H1 (cell line): Measurements from ENCODE around the gene ACVR2A. TPM values are rescaled to one million over a fixed set of nuclear protein-coding genes. Genes with fewer than 3 reads are reported as not detected.

ENCODE experiments used
- CTCF ChIA-PET: fragments of 300-600 bp; sonication (Branson Sonifier 250); formaldehyde crosslinking; loops from one replicate; lab custom pipeline; 2021; ENCODE audit not compliant: partially characterized antibody; lab: Charles Lee
- POLR2A ChIA-PET: fragments of 300-600 bp; sonication (Branson Sonifier 250); formaldehyde crosslinking; loops from one replicate; lab custom pipeline; 2021; ENCODE audit warnings: inconsistent platforms; ENCODE audit not compliant: partially characterized antibody; lab: Charles Lee
- DNase-seq, 2 experiments: peaks; one replicate each; pipeline versions ENCODE4 v3.0.0 to v3.0.0-alpha.2; 2010 to 2022; ENCODE audit warnings: low spot score in 2 of 2, low read depth in 1 of 2, mixed read lengths in 1 of 2
- FAIRE-seq: peaks from 2 replicates; lab custom pipeline; 2011; peaks lifted over from hg19 to GRCh38; lab: Jason Lieb, UNC
- H2AFZ ChIP-seq: 2 replicates; pipeline ENCODE4 v1.8.1; 2012; ENCODE audit warnings: low read length, inconsistent platforms
- H2AK5ac ChIP-seq: 2 replicates; pipeline ENCODE4 v1.6.1; 2013; ENCODE audit warnings: low read depth, low read length
- H2BK120ac ChIP-seq: replicated peaks from 2 replicates; pipeline ENCODE3; 2013; ENCODE audit warnings: low read depth, low read length, inconsistent platforms
- H2BK12ac ChIP-seq: 2 replicates; pipeline ENCODE4 v1.6.1; 2013; ENCODE audit warnings: low read depth, low read length
- H2BK15ac ChIP-seq: 2 replicates; pipeline ENCODE4 v1.6.1; 2013; ENCODE audit warnings: low read length
- H2BK20ac ChIP-seq: 2 replicates; pipeline ENCODE4 v1.6.1; 2013; ENCODE audit warnings: low read length
- H2BK5ac ChIP-seq: 2 replicates; pipeline ENCODE4 v1.6.1; 2013; ENCODE audit warnings: low read depth, low read length
- H3K14ac ChIP-seq: 2 replicates; pipeline ENCODE4 v1.6.1; 2013; ENCODE audit warnings: inconsistent platforms; ENCODE audit not compliant: insufficient read length
- H3K18ac ChIP-seq: 2 replicates; pipeline ENCODE4 v1.6.1; 2013; ENCODE audit warnings: low read length; ENCODE audit errors: extremely low read depth
- H3K23ac ChIP-seq: 2 replicates; pipeline ENCODE4 v1.6.1; 2013; ENCODE audit warnings: inconsistent platforms; ENCODE audit not compliant: insufficient read length
- H3K23me2 ChIP-seq: 2 replicates; pipeline ENCODE4 v1.6.1; 2013; ENCODE audit warnings: low read depth, low read length
- H3K27ac ChIP-seq: 2 replicates; pipeline ENCODE4 v1.6.1; 2011; ENCODE audit warnings: low read depth, low read length, inconsistent platforms
- H3K27me3 ChIP-seq, 4 experiments: replicated peaks in 1 of 4; 1 replicate in 1 of 4; 2 replicates in 3 of 4; pipeline versions ENCODE4 v1.6.1 to v1.8.1; 2011 to 2013; ENCODE audit warnings: low read length in 3 of 4, mild to moderate bottlenecking in 3 of 4, inconsistent platforms in 2 of 4, mixed read lengths in 2 of 4, moderate library complexity in 1 of 4; ENCODE audit not compliant: control insufficient read depth in 3 of 4, insufficient read depth in 3 of 4; ENCODE audit errors: extremely low read depth in 1 of 4
- H3K36me3 ChIP-seq, 4 experiments: 2 replicates each; pipeline versions ENCODE4 v1.6.1 to v1.8.1; 2011 to 2013; ENCODE audit warnings: mild to moderate bottlenecking in 4 of 4, low read length in 3 of 4, moderate library complexity in 2 of 4, control low read depth in 1 of 4, inconsistent platforms in 1 of 4; ENCODE audit not compliant: insufficient read depth in 4 of 4, control insufficient read depth in 2 of 4
- H3K4ac ChIP-seq: replicated peaks from 2 replicates; pipeline ENCODE3; 2013; ENCODE audit warnings: low read length, low read depth, mixed read lengths, inconsistent platforms; ENCODE audit not compliant: insufficient read length
- H3K4me1 ChIP-seq, 4 experiments: replicated peaks in 1 of 4; 1 replicate in 1 of 4; 2 replicates in 3 of 4; pipeline versions ENCODE4 v1.6.1 to v1.8.1; 2011 to 2013; ENCODE audit warnings: low read length in 3 of 4, inconsistent platforms in 2 of 4, mixed read lengths in 1 of 4; ENCODE audit not compliant: insufficient read depth in 4 of 4, control insufficient read depth in 3 of 4
- H3K4me2 ChIP-seq, 2 experiments: 2 replicates each; pipeline versions ENCODE4 v1.6.1 to v1.8.1; 2011 to 2013; ENCODE audit warnings: low read depth in 2 of 2, low read length in 2 of 2, control low read depth in 1 of 2, inconsistent platforms in 1 of 2, mild to moderate bottlenecking in 1 of 2; ENCODE audit not compliant: insufficient read depth in 1 of 2
- H3K4me3 ChIP-seq, 4 experiments: fragments of 200-600, 300-600 bp in 1 of 4; sonication (generic), shearing (Covaris generic), sonication (Bioruptor Twin) in 1 of 4; 2 replicates each; pipeline versions ENCODE4 v1.5.1 to v1.8.1; 2011 to 2016; ENCODE audit warnings: low read length in 4 of 4, low read depth in 3 of 4, control low read depth in 2 of 4, inconsistent platforms in 2 of 4, mild to moderate bottlenecking in 2 of 4, mixed read lengths in 1 of 4, moderate library complexity in 1 of 4; ENCODE audit not compliant: insufficient read depth in 2 of 4; ENCODE audit errors: extremely low read depth in 1 of 4
- H3K56ac ChIP-seq: replicated peaks from 2 replicates; pipeline ENCODE3; 2013; ENCODE audit warnings: low read depth, mild to moderate bottlenecking, mixed read lengths, low read length, inconsistent platforms; ENCODE audit not compliant: insufficient read length
- H3K79me1 ChIP-seq: 2 replicates; pipeline ENCODE4 v1.6.1; 2013; ENCODE audit warnings: low read depth, low read length, control low read depth
- H3K79me2 ChIP-seq, 2 experiments: 2 replicates each; pipeline versions ENCODE4 v1.6.1 to v1.8.1; 2012 to 2013; ENCODE audit warnings: low read length in 2 of 2, mild to moderate bottlenecking in 2 of 2, inconsistent platforms in 1 of 2; ENCODE audit not compliant: insufficient read depth in 2 of 2, control insufficient read depth in 1 of 2
- H3K9ac ChIP-seq, 4 experiments: replicated peaks in 1 of 4; 1 replicate in 1 of 4; 2 replicates in 3 of 4; pipeline versions ENCODE4 v1.6.1 to v1.8.1; 2011 to 2013; ENCODE audit warnings: low read depth in 3 of 4, low read length in 3 of 4, control low read depth in 2 of 4, mild to moderate bottlenecking in 2 of 4, moderate library complexity in 2 of 4, inconsistent platforms in 1 of 4; ENCODE audit errors: extremely low read depth in 1 of 4
- H3K9me3 ChIP-seq, 2 experiments: 2 replicates each; pipeline versions ENCODE4 v1.6.1 to v1.8.1; 2012 to 2013; ENCODE audit warnings: mild to moderate bottlenecking in 2 of 2, moderate library complexity in 2 of 2, control low read depth in 1 of 2, inconsistent platforms in 1 of 2, low read depth in 1 of 2, low read length in 1 of 2, mixed read lengths in 1 of 2; ENCODE audit not compliant: insufficient read depth in 2 of 2
- H4K20me1 ChIP-seq, 2 experiments: replicated peaks in 1 of 2; 2 replicates each; pipeline versions ENCODE3 to v1.8.1; 2011 to 2013; ENCODE audit warnings: inconsistent platforms in 2 of 2, low read length in 2 of 2, mild to moderate bottlenecking in 1 of 2; ENCODE audit not compliant: insufficient read depth in 2 of 2, control insufficient read depth in 1 of 2
- H4K5ac ChIP-seq: 2 replicates; pipeline ENCODE4 v1.6.1; 2013; ENCODE audit warnings: low read length, low read depth, mixed read lengths, inconsistent platforms; ENCODE audit not compliant: insufficient read length
- H4K8ac ChIP-seq: 2 replicates; pipeline ENCODE4 v1.8.0; 2013; ENCODE audit warnings: mild to moderate bottlenecking, moderate library complexity, low read length, inconsistent platforms; ENCODE audit not compliant: insufficient read depth; ENCODE audit errors: extremely low read depth
- H4K91ac ChIP-seq: replicated peaks from 2 replicates; pipeline ENCODE3; 2013; ENCODE audit warnings: low read length, mixed read lengths, inconsistent platforms; ENCODE audit not compliant: insufficient read length
- BRCA1 ChIP-seq: IDR thresholded peaks from 2 replicates; pipeline ENCODE4 v1.6.1; 2012; ENCODE audit warnings: low read depth, low read length, improper control_type of control experiment
- CTBP2 ChIP-seq: IDR thresholded peaks from 2 replicates; pipeline ENCODE4 v1.7.0; 2011; ENCODE audit warnings: borderline replicate concordance, mild to moderate bottlenecking, moderate library complexity, mixed read lengths, low read length; ENCODE audit not compliant: insufficient read depth, insufficient read length
- EP300 ChIP-seq, 2 experiments: IDR thresholded peaks; 1 replicate in 1 of 2; 2 replicates in 1 of 2; pipeline ENCODE4 v1.6.1; 2011 to 2012; ENCODE audit warnings: low read depth in 2 of 2, low read length in 2 of 2, mild to moderate bottlenecking in 2 of 2, borderline replicate concordance in 1 of 2, inconsistent platforms in 1 of 2, moderate library complexity in 1 of 2
- KDM1A ChIP-seq: fragments of 200-600, 300-600 bp; sonication (generic); IDR thresholded peaks from 2 replicates; pipeline ENCODE4 v1.7.1; 2016; ENCODE audit warnings: mild to moderate bottlenecking, low read length, borderline replicate concordance
- PHF8 ChIP-seq: fragments of 200-600 bp; sonication (generic); conservative IDR thresholded peaks from 2 replicates; pipeline ENCODE4 v1.7.1; 2012; ENCODE audit warnings: low read depth, mild to moderate bottlenecking, inconsistent platforms, low read length, moderate library complexity
- RAD21 ChIP-seq, 2 experiments: IDR thresholded peaks in 1 of 2; conservative IDR thresholded peaks in 1 of 2; 2 replicates each; pipeline ENCODE4 v1.6.1; 2011; ENCODE audit warnings: low read depth in 2 of 2, low read length in 2 of 2, improper control_type of control experiment in 1 of 2, inconsistent platforms in 1 of 2, mild to moderate bottlenecking in 1 of 2, moderate library complexity in 1 of 2
- SIX5 ChIP-seq: IDR thresholded peaks from 2 replicates; pipeline ENCODE4 v1.6.1; 2011; ENCODE audit warnings: mild to moderate bottlenecking, low read depth, low read length
- SP1 ChIP-seq: IDR thresholded peaks from 2 replicates; pipeline ENCODE4 v1.6.1; 2011; ENCODE audit warnings: low read depth, low read length
- TBP ChIP-seq: IDR thresholded peaks from 2 replicates; pipeline ENCODE4 v1.6.1; 2011; ENCODE audit warnings: low read depth, low read length, improper control_type of control experiment
- WGBS, 2 experiments: shearing (Covaris generic) in 1 of 2; methylation state at CpG; one replicate each; pipeline versions ENCODE4 v1.1.6 to v1.1.7; 2013 to 2015; ENCODE audit warnings: low lambda C conversion rate in 2 of 2, mixed read lengths in 2 of 2, inconsistent platforms in 1 of 2, low coverage in 1 of 2, missing lambda C conversion rate in 1 of 2; ENCODE audit not compliant: insufficient replicate concordance in 2 of 2, insufficient coverage in 1 of 2, insufficient read length in 1 of 2; ENCODE audit errors: extremely low coverage in 1 of 2, missing lambda C conversion rate in 1 of 2; 5-methylcytosine and 5-hydroxymethylcytosine counted together
- polyA plus RNA-seq, 7 experiments: library from polyadenylated mRNA; depleted of rRNA in 3 of 7; stranded (reverse) in 5 of 7; unstranded in 2 of 7; fragments of >200 nt in 5 of 7; fragments of 200-250 nt in 2 of 7; gene quantifications; 1 replicate in 5 of 7; 2 replicates in 1 of 7; 4 replicates in 1 of 7; pipeline versions ENCODE4 v1.2.1 to v1.2.3, GENCODE V29; 2011 to 2013; ENCODE audit warnings: missing spikeins in 2 of 7, mixed read lengths in 2 of 7
- total RNA-seq: library from RNA; stranded (reverse); fragmentation: NEBNext Ultra II Directional; extraction: Animal tissue kit (Norgen Biotek cat#: 25700); gene quantifications from 2 replicates; pipeline ENCODE4 v1.2.1, GENCODE V29; 2021
- TF ChIP-seq, protein P1 (sequence below): IDR thresholded peaks from 2 replicates; pipeline ENCODE4 v1.6.1; 2011; ENCODE audit warnings: low read length, improper control_type of control experiment

Gene ACVR2A
- total and polyA plus RNA-seq, 2 of the 8 experiments (the other 6 are each of a cell fraction or from before 2014, with no cell fraction given): 3.4 to 18.1 TPM

DNA sequence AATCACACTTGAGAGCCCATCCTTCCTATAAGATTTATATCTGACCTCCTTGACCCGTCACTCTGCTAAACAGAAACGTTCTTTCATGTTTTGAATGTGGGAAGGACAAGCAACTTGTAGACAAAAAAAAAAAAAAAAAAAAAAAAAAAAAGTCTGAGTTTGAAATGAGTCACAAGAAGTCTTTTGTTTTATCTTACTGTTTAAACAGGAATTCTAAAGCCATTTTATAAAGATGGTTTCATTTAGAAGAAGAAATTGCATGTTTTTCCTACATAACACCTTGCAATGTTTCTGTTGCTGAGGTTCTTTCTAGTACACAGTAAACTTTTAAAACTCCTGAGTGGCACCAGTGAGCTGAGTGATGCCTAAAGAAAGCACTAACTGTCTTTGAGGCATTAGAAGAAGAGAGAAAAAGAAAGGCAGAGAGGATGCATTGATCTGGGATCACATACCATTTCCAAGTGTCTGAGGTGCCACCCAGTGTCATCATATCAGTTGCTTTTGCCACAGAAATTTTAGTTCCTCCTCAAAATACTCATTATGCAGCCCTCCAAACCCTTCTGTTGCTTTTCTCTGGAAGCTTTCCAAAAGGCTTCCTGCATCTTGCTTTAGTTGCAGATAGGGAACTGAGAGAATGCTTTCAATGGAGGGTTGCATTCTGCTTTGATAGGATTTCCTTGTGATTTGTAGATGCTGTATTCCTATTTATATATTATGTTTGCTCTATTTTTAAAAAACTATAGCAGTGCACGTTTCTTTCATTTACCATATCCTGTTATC is 69.1 kb downstream of the ACVR2A start:
- no peaks in the 10 kb centered on the region for H3K9me3 ChIP-seq
- H3K4me2 ChIP-seq: no peak overlapping the region
- no peak overlapping the region for H4K5ac ChIP-seq
- no peaks in the 10 kb centered on the region for H3K23me2 ChIP-seq
- no peak overlapping the region for H4K91ac ChIP-seq
- H3K56ac ChIP-seq: no peak overlapping the region
- H4K8ac ChIP-seq: no peak overlapping the region
- FAIRE-seq (no peak), DNase-seq (no peak)
- H2BK5ac ChIP-seq: no peak overlapping the region
- no peak overlapping the region for H2AFZ ChIP-seq
- no peak overlapping the region for H3K4ac ChIP-seq
- no peak overlapping the region for H2BK15ac ChIP-seq
- 78% methylated on average over 3 of the region's 3 CpGs; no CpG with 5 or more reads in 1 of the 2 experiments for WGBS, 2 experiments
- no peak overlapping the region for H2BK20ac ChIP-seq
- no peaks in the 10 kb centered on the region for H3K79me2 ChIP-seq
- H3K9ac ChIP-seq: no peak overlapping the region
- H3K27me3 ChIP-seq: no peaks in the 10 kb centered on the region
- no peak overlapping the region for H3K14ac ChIP-seq
- no peak overlapping the region for H2AK5ac ChIP-seq
- no peak overlapping the region for H3K23ac ChIP-seq
- peaks cover 0 to 2% of the 10 kb centered on the region in 2 experiments for H4K20me1 ChIP-seq
- H2BK120ac ChIP-seq: no peak overlapping the region
- ChIA-PET POLR2A (no interaction called here), CTCF (interaction anchor here (0.6 to 1.7 kb wide), 4 partner anchors 581 to 987 kb away, joined by 3 to 8 read pairs (median 4); no protein-coding TSS in a partner anchor)
- peaks cover 0 to 10% (median 0%) of the 10 kb centered on the region in 4 experiments; a peak in 3 of 8 replicates for H3K36me3 ChIP-seq
- no peak overlapping the region for H3K27ac ChIP-seq
- H3K18ac ChIP-seq: no peak overlapping the region
- no peaks in the 10 kb centered on the region for H3K4me1 ChIP-seq
- H3K79me1 ChIP-seq: no peaks in the 10 kb centered on the region
- no peak overlapping the region for H3K4me3 ChIP-seq
- no peak overlapping the region for H2BK12ac ChIP-seq
- TF ChIP-seq PHF8: no peak
- no peak for TF ChIP-seq RAD21 (IDR thresholded peaks at IDR 0.05 in 1 of 2, conservative IDR thresholded peaks at IDR 0.05 in 1 of 2; ENCODE audit: low read depth in 2 of 2, low read length in 2 of 2)
- TF ChIP-seq TBP: no peak
- no peak for TF ChIP-seq KDM1A
- TF ChIP-seq EP300 (IDR thresholded peaks at IDR 0.05; ENCODE audit: borderline replicate concordance in 1 of 2, low read depth in 2 of 2, low read length in 2 of 2): no peak
- no peak for TF ChIP-seq CTBP2
- TF ChIP-seq, protein P1, sequence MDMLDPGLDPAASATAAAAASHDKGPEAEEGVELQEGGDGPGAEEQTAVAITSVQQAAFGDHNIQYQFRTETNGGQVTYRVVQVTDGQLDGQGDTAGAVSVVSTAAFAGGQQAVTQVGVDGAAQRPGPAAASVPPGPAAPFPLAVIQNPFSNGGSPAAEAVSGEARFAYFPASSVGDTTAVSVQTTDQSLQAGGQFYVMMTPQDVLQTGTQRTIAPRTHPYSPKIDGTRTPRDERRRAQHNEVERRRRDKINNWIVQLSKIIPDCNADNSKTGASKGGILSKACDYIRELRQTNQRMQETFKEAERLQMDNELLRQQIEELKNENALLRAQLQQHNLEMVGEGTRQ: no peak
- no peak for TF ChIP-seq SP1
- no peak for TF ChIP-seq BRCA1
- no peak for TF ChIP-seq SIX5
